Fibroblast of lung (primary cell): ENCODE measurements around the gene CCDC60. TPM values are rescaled to one million over a fixed set of nuclear protein-coding genes. Genes with fewer than 3 reads are reported as not detected.

Experiments used
- DNase-seq, 2 donors: peaks; one replicate each; pipeline versions ENCODE4 v3.0.0 to v3.0.0-alpha.2; 2010; ENCODE audit warnings: low read depth in 2 of 2
- H2AFZ ChIP-seq: 2 replicates; pipeline ENCODE4 v1.5.1; 2012; ENCODE audit warnings: low read length, control low read depth, inconsistent platforms
- H3K27ac ChIP-seq: 2 replicates; pipeline ENCODE4 v1.5.1; 2011; ENCODE audit warnings: low read length, control low read depth; ENCODE audit not compliant: insufficient read depth
- H3K27me3 ChIP-seq: 2 replicates; pipeline ENCODE4 v1.5.1; 2011; ENCODE audit warnings: mild to moderate bottlenecking, low read length; ENCODE audit not compliant: control insufficient read depth, insufficient read depth
- H3K36me3 ChIP-seq: 2 replicates; pipeline ENCODE4 v1.5.1; 2011; ENCODE audit warnings: low read length; ENCODE audit not compliant: control insufficient read depth, insufficient read depth
- H3K4me1 ChIP-seq: 2 replicates; pipeline ENCODE4 v1.5.1; 2011; ENCODE audit warnings: low read length; ENCODE audit not compliant: control insufficient read depth, insufficient read depth; ENCODE audit errors: extremely low read depth
- H3K4me2 ChIP-seq: 2 replicates; pipeline ENCODE4 v1.5.1; 2011; ENCODE audit warnings: low read length, control low read depth; ENCODE audit not compliant: insufficient read depth; ENCODE audit errors: extremely low read depth
- H3K4me3 ChIP-seq, 4 experiments: fragments of 200-600 bp in 1 of 4; sonication (generic) in 1 of 4; replicated peaks in 1 of 4; 2 replicates each; pipeline ENCODE4 v1.5.1; 2011 to 2016; ENCODE audit warnings: low read length in 4 of 4, low read depth in 3 of 4, mild to moderate bottlenecking in 3 of 4, control low read depth in 2 of 4, inconsistent platforms in 1 of 4, mixed read lengths in 1 of 4; ENCODE audit not compliant: insufficient read depth in 1 of 4; ENCODE audit errors: control extremely low read depth in 1 of 4
- H3K79me2 ChIP-seq: 2 replicates; pipeline ENCODE4 v1.5.1; 2012; ENCODE audit warnings: mild to moderate bottlenecking, low read length, inconsistent platforms; ENCODE audit not compliant: control insufficient read depth, insufficient read depth
- H3K9ac ChIP-seq: 2 replicates; pipeline ENCODE4 v1.5.1; 2011; ENCODE audit warnings: mild to moderate bottlenecking, low read length, control low read depth; ENCODE audit not compliant: insufficient read depth
- H3K9me3 ChIP-seq: 2 replicates; pipeline ENCODE4 v1.5.1; 2012; ENCODE audit warnings: low read depth, low read length; ENCODE audit not compliant: control insufficient read depth, insufficient read depth
- H4K20me1 ChIP-seq: 2 replicates; pipeline ENCODE4 v1.5.1; 2011; ENCODE audit warnings: low read length; ENCODE audit not compliant: control insufficient read depth, insufficient read depth; ENCODE audit errors: extremely low read depth
- EZH2 ChIP-seq: IDR thresholded peaks from 2 replicates; pipeline ENCODE4 v1.5.1; 2012; ENCODE audit warnings: low read length, control low read depth, mild to moderate bottlenecking; ENCODE audit errors: missing control alignments
- polyA plus RNA-seq, 2 donors: library from polyadenylated mRNA; depleted of rRNA in 1 of 2; stranded (reverse) in 1 of 2; unstranded in 1 of 2; fragments of >200 nt; gene quantifications; 2 replicates each; pipeline ENCODE4 v1.2.1, GENCODE V29; 2011 to 2012; ENCODE audit warnings: missing spikeins in 1 of 2
- total RNA-seq: library from RNA; depleted of rRNA; stranded (reverse); fragments of >200 nt; gene quantifications from 2 replicates; pipeline ENCODE4 v1.2.1, GENCODE V29; 2014
- TF ChIP-seq, protein P1 (sequence below), 2 donors: IDR thresholded peaks in 1 of 2; conservative IDR thresholded peaks in 1 of 2; 1 replicate in 1 of 2; 2 replicates in 1 of 2; pipeline ENCODE4 v1.5.1; 2011 to 2012; ENCODE audit warnings: low read length in 2 of 2, control low read depth in 1 of 2, inconsistent platforms in 1 of 2, low read depth in 1 of 2, mild to moderate bottlenecking in 1 of 2

The CCDC60 gene
- total and polyA plus RNA-seq, 2 donors (not counting 1 experiment from before 2014, with no cell fraction given): not detected

DNA sequence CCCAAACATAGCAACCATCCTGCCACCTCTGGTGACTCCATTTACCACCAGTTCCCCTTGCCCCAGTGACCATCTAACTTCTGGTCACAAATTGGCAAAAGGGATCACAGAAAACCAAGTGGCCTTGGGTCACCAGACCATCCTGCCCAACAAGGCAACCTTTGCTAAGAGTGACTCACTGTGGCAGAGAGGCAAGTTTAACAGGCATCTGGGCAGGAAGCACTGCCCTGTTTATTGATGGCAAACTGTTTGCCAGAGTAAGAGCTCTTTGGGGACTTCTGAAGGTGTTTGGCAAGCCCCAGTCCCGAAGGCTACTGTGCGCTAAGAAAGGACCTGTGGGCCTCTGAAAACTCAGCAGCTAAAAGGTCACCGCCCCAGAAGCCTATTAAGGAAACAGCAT, 230.9 kb downstream of the CCDC60 start:
- Histone ChIP-seq H3K4me3 (no peak overlapping the region), H4K20me1 (no peaks in the 10 kb centered on the region), H3K4me1 (no peaks in the 10 kb centered on the region), H3K9me3 (no peaks in the 10 kb centered on the region), H3K4me2 (no peak overlapping the region), H3K27ac (no peak overlapping the region), H3K27me3 (no peaks in the 10 kb centered on the region), H2AFZ (no peak overlapping the region), H3K9ac (no peak overlapping the region), H3K36me3 (no peaks in the 10 kb centered on the region), H3K79me2 (no peaks in the 10 kb centered on the region)
- DNase-seq: no peak
- TF ChIP-seq, protein P1, sequence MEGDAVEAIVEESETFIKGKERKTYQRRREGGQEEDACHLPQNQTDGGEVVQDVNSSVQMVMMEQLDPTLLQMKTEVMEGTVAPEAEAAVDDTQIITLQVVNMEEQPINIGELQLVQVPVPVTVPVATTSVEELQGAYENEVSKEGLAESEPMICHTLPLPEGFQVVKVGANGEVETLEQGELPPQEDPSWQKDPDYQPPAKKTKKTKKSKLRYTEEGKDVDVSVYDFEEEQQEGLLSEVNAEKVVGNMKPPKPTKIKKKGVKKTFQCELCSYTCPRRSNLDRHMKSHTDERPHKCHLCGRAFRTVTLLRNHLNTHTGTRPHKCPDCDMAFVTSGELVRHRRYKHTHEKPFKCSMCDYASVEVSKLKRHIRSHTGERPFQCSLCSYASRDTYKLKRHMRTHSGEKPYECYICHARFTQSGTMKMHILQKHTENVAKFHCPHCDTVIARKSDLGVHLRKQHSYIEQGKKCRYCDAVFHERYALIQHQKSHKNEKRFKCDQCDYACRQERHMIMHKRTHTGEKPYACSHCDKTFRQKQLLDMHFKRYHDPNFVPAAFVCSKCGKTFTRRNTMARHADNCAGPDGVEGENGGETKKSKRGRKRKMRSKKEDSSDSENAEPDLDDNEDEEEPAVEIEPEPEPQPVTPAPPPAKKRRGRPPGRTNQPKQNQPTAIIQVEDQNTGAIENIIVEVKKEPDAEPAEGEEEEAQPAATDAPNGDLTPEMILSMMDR (conservative IDR thresholded peaks at IDR 0.05 in 1 of 2, IDR thresholded peaks at IDR 0.05 in 1 of 2; ENCODE audit: low read depth in 1 of 2, low read length in 2 of 2): no peak
- no peak for TF ChIP-seq EZH2

DNA sequence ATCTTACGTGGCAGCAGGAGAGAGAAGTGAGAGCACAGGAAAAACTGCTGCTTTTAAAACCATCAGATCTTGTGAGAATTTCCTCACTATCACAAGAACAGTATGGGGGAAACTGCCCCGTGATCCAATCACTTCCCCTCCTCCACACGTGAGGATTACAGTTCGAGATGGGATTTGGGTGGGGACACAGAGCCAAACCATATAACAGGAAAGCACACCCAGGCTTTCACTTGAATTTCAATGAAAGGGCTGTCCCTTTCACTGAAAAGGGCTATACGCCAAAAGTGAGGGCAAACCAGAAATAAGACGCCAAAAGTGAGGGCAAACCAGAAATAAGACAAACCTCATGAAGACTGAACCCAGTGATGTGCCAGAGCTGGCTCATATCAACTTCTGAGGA, 236.2 kb downstream of the CCDC60 start:
- H4K20me1 ChIP-seq: no peaks in the 10 kb centered on the region
- no peak for TF ChIP-seq EZH2
- TF ChIP-seq, protein P1 (conservative IDR thresholded peaks at IDR 0.05 in 1 of 2, IDR thresholded peaks at IDR 0.05 in 1 of 2; ENCODE audit: low read depth in 1 of 2, low read length in 2 of 2): no peak

DNA sequence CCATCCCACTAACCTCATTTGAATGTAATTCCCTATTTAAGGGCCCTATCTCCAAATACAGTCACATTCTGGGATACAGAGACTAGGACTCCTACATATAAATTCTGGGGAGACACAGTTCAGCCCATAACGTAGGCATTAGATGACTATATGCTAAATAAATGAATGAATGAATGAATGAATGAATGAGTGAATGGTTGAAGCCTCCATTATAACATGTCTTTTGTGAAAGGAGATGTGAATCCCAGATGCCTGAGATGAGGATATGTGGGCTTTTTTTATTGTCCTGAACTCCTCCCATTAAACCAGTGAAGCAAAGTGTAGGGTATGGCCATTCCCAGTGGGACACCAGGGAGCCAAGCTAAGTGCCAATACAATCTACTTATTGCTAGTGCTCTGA, 238.6 kb downstream of the CCDC60 start:
- Histone ChIP-seq H3K4me3 (no peak overlapping the region), H2AFZ (no peak overlapping the region), H3K4me2 (no peak overlapping the region), H3K4me1 (no peaks in the 10 kb centered on the region), H4K20me1 (no peaks in the 10 kb centered on the region), H3K27ac (no peak overlapping the region), H3K27me3 (no peaks in the 10 kb centered on the region), H3K9ac (no peak overlapping the region), H3K9me3 (no peaks in the 10 kb centered on the region), H3K79me2 (no peaks in the 10 kb centered on the region), H3K36me3 (no peaks in the 10 kb centered on the region)
- no peak for TF ChIP-seq EZH2
- TF ChIP-seq, protein P1 (conservative IDR thresholded peaks at IDR 0.05 in 1 of 2, IDR thresholded peaks at IDR 0.05 in 1 of 2; ENCODE audit: low read depth in 1 of 2, low read length in 2 of 2): no peak
- no peak for DNase-seq

More for the DNA sequence above, 236.2 kb downstream of the CCDC60 start:
- DNase-seq: no peak
- Histone ChIP-seq H3K9ac (no peak overlapping the region), H3K36me3 (no peaks in the 10 kb centered on the region), H3K4me2 (no peak overlapping the region), H3K79me2 (no peaks in the 10 kb centered on the region), H3K4me1 (no peaks in the 10 kb centered on the region), H2AFZ (no peak overlapping the region), H3K9me3 (no peaks in the 10 kb centered on the region), H3K27me3 (no peaks in the 10 kb centered on the region), H3K27ac (no peak overlapping the region), H3K4me3 (no peak overlapping the region)
